IPS-NIHi11 (cell line): ENCODE results near the gene LTBP4.
"Not testable (repeated sequence)": the region's sequence is repeated elsewhere in the genome, so short reads cannot be mapped to it uniquely, and the experiment has no call there.

Source experiments
- DNase-seq: peaks from one replicate; pipeline ENCODE4 v3.0.0; 2012; ENCODE audit warnings: mixed read lengths, low spot score

LTBP4 gene

GRCh38 chr19:40601134-40601974 lies at the start of gene LTBP4:
TSS of gene LTBP4 (plus strand) at chr19:40601369. CDS start at chr19:40601388, 19 bp downstream.
- DNase-seq: peak; percentile 7

GRCh38 chr19:40552848-40553247 lies 48.3 kb upstream of the LTBP4 start:
- no peak for DNase-seq

- peak; percentile 85 for DNase-seq
Measured at GRCh38 chr19:40553885-40554857, 47.0 kb upstream of the LTBP4 start.

- no peak for DNase-seq
Measured at GRCh38 chr19:40555978-40556689, 45.0 kb upstream of the LTBP4 start.

GRCh38 chr19:40556953-40557530 lies 44.1 kb upstream of the LTBP4 start:
- DNase-seq: no peak

GRCh38 chr19:40559394-40559793 lies 41.8 kb upstream of the LTBP4 start:
- DNase-seq: no peak

- no peak for DNase-seq
Measured at GRCh38 chr19:40560092-40560507, 41.1 kb upstream of the LTBP4 start.

GRCh38 chr19:40561947-40562346 lies 39.2 kb upstream of the LTBP4 start:
- DNase-seq: no peak

GRCh38 chr19:40564535-40564934 lies 36.6 kb upstream of the LTBP4 start:
- DNase-seq: not testable (repeated sequence)

GRCh38 chr19:40565355-40565754 lies 35.8 kb upstream of the LTBP4 start:
- DNase-seq: no peak

GRCh38 chr19:40565910-40566495 lies 35.2 kb upstream of the LTBP4 start:
- DNase-seq: no peak

GRCh38 chr19:40567040-40567749 lies 34.0 kb upstream of the LTBP4 start:
- no peak for DNase-seq

GRCh38 chr19:40567750-40568494 lies 33.2 kb upstream of the LTBP4 start:
- peak; percentile 60 for DNase-seq

- DNase-seq: peak; percentile 99
Measured at GRCh38 chr19:40570313-40571004, 30.7 kb upstream of the LTBP4 start.

- no peak for DNase-seq
Measured at GRCh38 chr19:40571005-40571318, 30.2 kb upstream of the LTBP4 start.

GRCh38 chr19:40571831-40572495 lies 29.2 kb upstream of the LTBP4 start:
- DNase-seq: no peak

GRCh38 chr19:40575326-40575725 lies 25.8 kb upstream of the LTBP4 start:
- DNase-seq: no peak

GRCh38 chr19:40576151-40576584 lies 25.0 kb upstream of the LTBP4 start:
- no peak for DNase-seq
